Activated CD8-positive, alpha-beta memory T cell treated with anti-CD3 and anti-CD28 coated beads for 36 hours (primary cell): Measurements from ENCODE around the gene IL17REL. TPM values are rescaled to one million over a fixed set of nuclear protein-coding genes. Genes with fewer than 3 reads are reported as not detected.

Experiments
- CTCF ChIA-PET: fragments of 350-600 bp; sonication (Branson Sonifier 250); formaldehyde crosslinking; loops from one replicate; lab custom pipeline; 2021; ENCODE audit warnings: antibody characterized with exemption; lab: Charles Lee
- POLR2A ChIA-PET: fragments of 350-600 bp; sonication (Branson Sonifier 250); formaldehyde crosslinking; loops from one replicate; lab custom pipeline; 2021; ENCODE audit warnings: antibody characterized with exemption; lab: Charles Lee
- total RNA-seq, 2 experiments: library from RNA; stranded (reverse); gene quantifications; one replicate each; pipeline ENCODE4 v1.2.3, GENCODE V29; 2021

IL17REL gene
- total RNA-seq, 2 experiments from 2014 or later, result 0.13 TPM; not detected in 1

- ChIA-PET CTCF (interaction anchor here (0.5 to 3.9 kb wide), 12 partner anchors 13 to 265 kb away, joined by 3 to 42 read pairs (median 6); no protein-coding TSS in a partner anchor), POLR2A (interaction anchor here (0.9 kb wide), 1 partner anchor 101 kb away, joined by 3 read pairs; no protein-coding TSS in a partner anchor)
Measured at GRCh38 chr22:50031189-50032091, 18.9 kb upstream of the IL17REL start.

GRCh38 chr22:50030297-50031188, 18.0 kb upstream of the IL17REL start:
- POLR2A ChIA-PET, result interaction anchor here (0.6 to 1.1 kb wide), 5 partner anchors 14 to 101 kb away, joined by 3 read pairs; no protein-coding TSS in a partner anchor
- CTCF ChIA-PET, result interaction anchor here (0.6 to 3.9 kb wide), 33 partner anchors 11 to 268 kb away, joined by 3 to 42 read pairs (median 4); partner anchors contain the start of gene IL17REL

- POLR2A ChIA-PET, result interaction anchor here (0.6 to 1.2 kb wide), 3 partner anchors 9 to 61 kb away, joined by 3 to 4 read pairs (median 4); no protein-coding TSS in a partner anchor
Measured at GRCh38 chr22:50027639-50028537, 15.3 kb upstream of the IL17REL start.

GRCh38 chr22:50025993-50026392, 13.4 kb upstream of the IL17REL start:
- ChIA-PET POLR2A (no interaction called here), CTCF (interaction anchor here (2.6 kb wide), 1 partner anchor 33 kb away, joined by 12 read pairs; no protein-coding TSS in a partner anchor)

More at GRCh38 chr22:50027639-50028537, 15.3 kb upstream of the IL17REL start:
- CTCF ChIA-PET, result interaction anchor here (1.2 to 2.6 kb wide), 4 partner anchors 10 to 260 kb away, joined by 4 to 12 read pairs (median 7); no protein-coding TSS in a partner anchor

- CTCF ChIA-PET, result no interaction called here
Measured at GRCh38 chr22:50022171-50022819, 9.7 kb upstream of the IL17REL start.

GRCh38 chr22:50020606-50021005, 8.0 kb upstream of the IL17REL start:
- ChIA-PET CTCF (no interaction called here), POLR2A (no interaction called here)

More at GRCh38 chr22:50022171-50022819, 9.7 kb upstream of the IL17REL start:
- POLR2A ChIA-PET, result no interaction called here

- ChIA-PET POLR2A (interaction anchor here (0.6 to 1.6 kb wide), 2 partner anchors 8 to 52 kb away, joined by 3 to 4 read pairs; no protein-coding TSS in a partner anchor), CTCF (interaction anchor here (0.9 kb wide), 1 partner anchor 11 kb away, joined by 5 read pairs; no protein-coding TSS in a partner anchor)
Measured at GRCh38 chr22:50019316-50019715, 6.8 kb upstream of the IL17REL start.

GRCh38 chr22:50018608-50019285, 6.2 kb upstream of the IL17REL start:
- ChIA-PET CTCF (interaction anchor here (0.7 to 3.7 kb wide), 8 partner anchors 9 to 92 kb away, joined by 3 to 18 read pairs (median 4); no protein-coding TSS in a partner anchor), POLR2A (interaction anchor here (0.7 to 1.7 kb wide), 3 partner anchors 9 to 82 kb away, joined by 3 to 6 read pairs (median 4); no protein-coding TSS in a partner anchor)

GRCh38 chr22:50017701-50018224, 5.2 kb upstream of the IL17REL start:
- POLR2A ChIA-PET, result interaction anchor here (0.6 to 1.7 kb wide), 7 partner anchors 13 to 161 kb away, joined by 3 to 6 read pairs (median 4); partner anchors contain the start of gene PIM3
- CTCF ChIA-PET, result interaction anchor here (0.7 to 3.7 kb wide), 8 partner anchors 10 to 93 kb away, joined by 3 to 18 read pairs (median 4); no protein-coding TSS in a partner anchor

- POLR2A ChIA-PET, result interaction anchor here (0.5 to 1.7 kb wide), 9 partner anchors 12 to 160 kb away, joined by 3 to 6 read pairs (median 4); partner anchors contain the start of gene PIM3
- CTCF ChIA-PET, result interaction anchor here (1.1 to 3.7 kb wide), 6 partner anchors 10 to 86 kb away, joined by 3 to 18 read pairs (median 6); no protein-coding TSS in a partner anchor
Measured at GRCh38 chr22:50016988-50017700, 4.6 kb upstream of the IL17REL start.

GRCh38 chr22:50016308-50016987, 3.9 kb upstream of the IL17REL start:
- ChIA-PET POLR2A (interaction anchor here (0.5 to 1.5 kb wide), 4 partner anchors 13 to 124 kb away, joined by 3 to 4 read pairs (median 3); partner anchors contain the start of gene PIM3), CTCF (interaction anchor here (1.1 to 3.7 kb wide), 4 partner anchors 11 to 86 kb away, joined by 3 to 18 read pairs (median 10); no protein-coding TSS in a partner anchor)

- CTCF ChIA-PET, result interaction anchor here (1.1 to 3.7 kb wide), 3 partner anchors 15 to 85 kb away, joined by 3 to 18 read pairs (median 12); no protein-coding TSS in a partner anchor
- POLR2A ChIA-PET, result no interaction called here
Measured at GRCh38 chr22:50015451-50016307, 3.1 kb upstream of the IL17REL start.

GRCh38 chr22:50014655-50015401, 2.3 kb upstream of the IL17REL start:
- POLR2A ChIA-PET, result no interaction called here
- CTCF ChIA-PET, result interaction anchor here (0.6 to 2.7 kb wide), 2 partner anchors 22 to 84 kb away, joined by 3 to 8 read pairs; no protein-coding TSS in a partner anchor
